Endothelial cell of umbilical vein (primary cell): ENCODE results near the gene RAP1GAP2. TPM values are rescaled to one million over a fixed set of nuclear protein-coding genes. Genes with fewer than 3 reads are reported as not detected.

ENCODE experiments used
- BruUV-seq: library from RNA; stranded (reverse); fragments of 400-500 nt; replicated peaks from 2 replicates; lab custom pipeline; 2021; lab: Mats Ljungman, UMichigan
- CTCF ChIA-PET: fragments of 300-600, 350-600 bp; sonication (Branson Sonifier 250); formaldehyde crosslinking; loops from one replicate; lab custom pipeline; 2021; ENCODE audit warnings: antibody characterized with exemption, inconsistent platforms; lab: Charles Lee
- POLR2A ChIA-PET: fragments of 300-600, 350-600 bp; sonication (Branson Sonifier 250); formaldehyde crosslinking; loops from one replicate; lab custom pipeline; 2021; ENCODE audit warnings: antibody characterized with exemption, inconsistent platforms; lab: Charles Lee
- DNase-seq: peaks from one replicate; pipeline ENCODE4 v3.0.0-alpha.2; 2011; ENCODE audit warnings: low read depth, low spot score
- FAIRE-seq: peaks from 2 replicates; lab custom pipeline; 2011; peaks lifted over from hg19 to GRCh38; lab: Jason Lieb, UNC
- H2AFZ ChIP-seq: 2 replicates; pipeline ENCODE4 v1.6.0; 2012; ENCODE audit warnings: low read depth, low read length, control low read depth, inconsistent platforms
- H3K27ac ChIP-seq: 2 replicates; pipeline ENCODE4 v1.5.1; 2011; ENCODE audit warnings: low read depth, mild to moderate bottlenecking, control low read depth, low read length, moderate library complexity; ENCODE audit not compliant: insufficient read depth
- H3K27me3 ChIP-seq, 2 experiments: 2 replicates each; pipeline versions ENCODE4 v1.6.0 to v1.6.1; 2011; ENCODE audit warnings: low read length in 2 of 2, mixed read lengths in 1 of 2; ENCODE audit not compliant: control insufficient read depth in 2 of 2, insufficient read depth in 2 of 2
- H3K36me3 ChIP-seq, 2 experiments: 2 replicates in 1 of 2; 3 replicates in 1 of 2; pipeline ENCODE4 v1.5.1; 2011; ENCODE audit warnings: low read length in 2 of 2, mild to moderate bottlenecking in 1 of 2, moderate library complexity in 1 of 2; ENCODE audit not compliant: control insufficient read depth in 2 of 2, insufficient read depth in 2 of 2; ENCODE audit errors: extremely low read depth in 1 of 2
- H3K4me1 ChIP-seq: 3 replicates; pipeline ENCODE4 v1.5.1; 2011; ENCODE audit warnings: mild to moderate bottlenecking, low read length; ENCODE audit not compliant: control insufficient read depth, insufficient read depth; ENCODE audit errors: extremely low read depth
- H3K4me2 ChIP-seq: 2 replicates; pipeline ENCODE4 v1.6.1; 2011; ENCODE audit warnings: low read length, control low read depth, mixed read lengths; ENCODE audit not compliant: insufficient read depth
- H3K4me3 ChIP-seq, 3 experiments: fragments of 200-600 bp in 1 of 3; sonication (generic), shearing (Covaris generic) in 1 of 3; replicated peaks in 1 of 3; 2 replicates each; pipeline ENCODE4 v1.5.1; 2011 to 2016; ENCODE audit warnings: control low read depth in 3 of 3, low read length in 3 of 3, mild to moderate bottlenecking in 2 of 3, inconsistent platforms in 1 of 3, low read depth in 1 of 3, moderate library complexity in 1 of 3; ENCODE audit not compliant: insufficient read depth in 1 of 3
- H3K79me2 ChIP-seq: 2 replicates; pipeline ENCODE4 v1.6.0; 2012; ENCODE audit warnings: low read length, inconsistent platforms; ENCODE audit not compliant: control insufficient read depth, insufficient read depth
- H3K9ac ChIP-seq: replicated peaks from 2 replicates; pipeline ENCODE3; 2011; ENCODE audit warnings: low read length, control low read depth; ENCODE audit not compliant: insufficient read depth; ENCODE audit errors: extremely low read depth
- H3K9me1 ChIP-seq: replicated peaks from 3 replicates; pipeline ENCODE4 v1.6.0; 2011; ENCODE audit warnings: mild to moderate bottlenecking, low read length; ENCODE audit not compliant: control insufficient read depth, insufficient read depth; ENCODE audit errors: extremely low read depth
- H3K9me3 ChIP-seq: replicated peaks from 2 replicates; pipeline ENCODE4 v1.5.1; 2012; ENCODE audit warnings: low read length, inconsistent platforms; ENCODE audit not compliant: control insufficient read depth, insufficient read depth
- H4K20me1 ChIP-seq: replicated peaks from 2 replicates; pipeline ENCODE3; 2011; ENCODE audit warnings: mild to moderate bottlenecking, low read length; ENCODE audit not compliant: control insufficient read depth, insufficient read depth; ENCODE audit errors: extremely low read depth
- EZH2 ChIP-seq: IDR thresholded peaks from 2 replicates; pipeline ENCODE4 v1.6.1; 2012; ENCODE audit warnings: borderline replicate concordance, low read depth, mild to moderate bottlenecking, moderate library complexity, low read length, inconsistent platforms; ENCODE audit not compliant: severe bottlenecking
- FOS ChIP-seq: IDR thresholded peaks from 2 replicates; pipeline ENCODE4 v1.6.1; 2011; ENCODE audit warnings: mild to moderate bottlenecking, low read length, moderate library complexity, borderline replicate concordance; ENCODE audit not compliant: insufficient read depth
- GATA2 ChIP-seq: IDR thresholded peaks from 2 replicates; pipeline ENCODE4 v1.7.0; 2011; ENCODE audit warnings: low read depth, mild to moderate bottlenecking, moderate library complexity, mixed read lengths, low read length; ENCODE audit not compliant: insufficient read length, insufficient read depth
- JUN ChIP-seq: IDR thresholded peaks from 2 replicates; pipeline ENCODE4 v1.6.1; 2011; ENCODE audit warnings: borderline replicate concordance, low read depth; ENCODE audit not compliant: insufficient read length, insufficient read depth
- MYC ChIP-seq: IDR thresholded peaks from one replicate; pipeline ENCODE4 v1.6.1; 2011; ENCODE audit warnings: mild to moderate bottlenecking, low read depth, low read length
- POLR2A ChIP-seq: IDR thresholded peaks from 2 replicates; pipeline ENCODE4 v1.6.1; 2012; ENCODE audit warnings: low read depth, mild to moderate bottlenecking, control low read depth, low read length
- POLR2AphosphoS5 ChIP-seq: IDR thresholded peaks from 2 replicates; pipeline ENCODE4 v1.6.1; 2012; ENCODE audit warnings: low read depth, mild to moderate bottlenecking, control low read depth, low read length, moderate library complexity; ENCODE audit not compliant: insufficient read depth
- dilution Hi-C: fragments of 300-500 bp; cut with MboI; formaldehyde crosslinking; loops from one replicate; pipeline ENCODE4 v1.15.0; 2019; ENCODE audit warnings: low sequenced_read_pairs; ENCODE audit not compliant: extremely low pct_ligation_motif_present
- intact Hi-C: fragments of 100-400 bp; cut with micrococcal nuclease; formaldehyde crosslinking; loops from one replicate; pipeline ENCODE4 v1.10.0; 2022
- polyA plus RNA-seq, 4 experiments: library from polyadenylated mRNA; depleted of rRNA in 3 of 4; stranded (reverse) in 3 of 4; unstranded in 1 of 4; fragments of >200 nt; gene quantifications; 2 replicates each; pipeline versions ENCODE4 v1.2.1 to v1.2.3, GENCODE V29; 2011 to 2012; ENCODE audit warnings: missing spikeins in 1 of 4
- total RNA-seq: library from RNA; stranded (reverse); gene quantifications from 2 replicates; pipeline ENCODE4 v1.2.3, GENCODE V29; 2021
- TF ChIP-seq, protein P1 (sequence below): IDR thresholded peaks from 2 replicates; pipeline ENCODE4 v1.6.1; 2011; ENCODE audit not compliant: insufficient read depth, insufficient read length
- TF ChIP-seq, protein P2 (sequence below), 2 donors: IDR thresholded peaks; 1 replicate in 1 of 2; 2 replicates in 1 of 2; pipeline ENCODE4 v1.5.1; 2011; ENCODE audit warnings: low read length in 2 of 2, mild to moderate bottlenecking in 2 of 2, moderate library complexity in 2 of 2, control low read depth in 1 of 2, inconsistent platforms in 1 of 2, low read depth in 1 of 2; ENCODE audit not compliant: insufficient read depth in 1 of 2; ENCODE audit errors: extremely low read depth in 1 of 2

The RAP1GAP2 gene
- total and polyA plus RNA-seq, 2 donors (not counting 3 experiments of a cell fraction or from before 2014, with no cell fraction given): 1.4 to 3.6 TPM

DNA sequence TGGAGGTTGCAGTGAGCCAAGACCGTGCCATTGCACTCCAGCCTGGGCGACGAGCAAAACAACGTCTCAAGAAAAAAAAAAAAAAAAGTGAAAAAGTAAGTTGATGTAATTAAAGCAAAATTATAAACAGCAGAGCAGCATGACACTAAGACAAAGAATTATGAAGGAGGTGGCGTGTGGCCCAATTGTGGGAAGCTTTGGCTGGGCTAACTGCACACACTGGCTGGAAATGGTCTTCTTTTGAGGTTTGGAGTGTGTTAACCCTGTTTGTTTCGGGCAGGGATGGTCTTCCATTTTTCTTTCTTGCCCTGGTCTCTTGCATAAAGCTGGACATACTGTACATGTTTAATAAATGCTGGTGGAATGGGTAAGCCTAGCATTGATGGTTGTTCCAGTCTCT, 54.8 kb downstream of the RAP1GAP2 start:
- DNase-seq: no peak
- intact Hi-C loops: no loop called here
- dilution Hi-C loops: no loop called here
- Histone ChIP-seq H3K4me2 (no peak overlapping the region), H2AFZ (no peak overlapping the region), H3K4me1 (peaks cover 7% of the 10 kb centered on the region), H3K36me3 (no peaks in the 10 kb centered on the region), H3K4me3 (no peak overlapping the region), H3K79me2 (no peaks in the 10 kb centered on the region), H3K27ac (no peak overlapping the region), H3K27me3 (peaks cover 22 to 41% of the 10 kb centered on the region in 2 experiments), H3K9me1 (no peaks in the 10 kb centered on the region), H3K9me3 (no peaks in the 10 kb centered on the region), H3K9ac (no peak overlapping the region), H4K20me1 (no peaks in the 10 kb centered on the region)
- POLR2A ChIA-PET: no interaction called here
- TF ChIP-seq, protein P1, sequence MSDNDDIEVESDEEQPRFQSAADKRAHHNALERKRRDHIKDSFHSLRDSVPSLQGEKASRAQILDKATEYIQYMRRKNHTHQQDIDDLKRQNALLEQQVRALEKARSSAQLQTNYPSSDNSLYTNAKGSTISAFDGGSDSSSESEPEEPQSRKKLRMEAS: no peak
- TF ChIP-seq JUN (no peak), POLR2AphosphoS5 (no peak), GATA2 (no peak), EZH2 (no peak), MYC (no peak), FOS (no peak), POLR2A (no peak)
- TF ChIP-seq, protein P2, sequence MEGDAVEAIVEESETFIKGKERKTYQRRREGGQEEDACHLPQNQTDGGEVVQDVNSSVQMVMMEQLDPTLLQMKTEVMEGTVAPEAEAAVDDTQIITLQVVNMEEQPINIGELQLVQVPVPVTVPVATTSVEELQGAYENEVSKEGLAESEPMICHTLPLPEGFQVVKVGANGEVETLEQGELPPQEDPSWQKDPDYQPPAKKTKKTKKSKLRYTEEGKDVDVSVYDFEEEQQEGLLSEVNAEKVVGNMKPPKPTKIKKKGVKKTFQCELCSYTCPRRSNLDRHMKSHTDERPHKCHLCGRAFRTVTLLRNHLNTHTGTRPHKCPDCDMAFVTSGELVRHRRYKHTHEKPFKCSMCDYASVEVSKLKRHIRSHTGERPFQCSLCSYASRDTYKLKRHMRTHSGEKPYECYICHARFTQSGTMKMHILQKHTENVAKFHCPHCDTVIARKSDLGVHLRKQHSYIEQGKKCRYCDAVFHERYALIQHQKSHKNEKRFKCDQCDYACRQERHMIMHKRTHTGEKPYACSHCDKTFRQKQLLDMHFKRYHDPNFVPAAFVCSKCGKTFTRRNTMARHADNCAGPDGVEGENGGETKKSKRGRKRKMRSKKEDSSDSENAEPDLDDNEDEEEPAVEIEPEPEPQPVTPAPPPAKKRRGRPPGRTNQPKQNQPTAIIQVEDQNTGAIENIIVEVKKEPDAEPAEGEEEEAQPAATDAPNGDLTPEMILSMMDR (IDR thresholded peaks at IDR 0.05; ENCODE audit: extremely low read depth in 1 of 2, insufficient read depth in 1 of 2, low read depth in 1 of 2, low read length in 2 of 2): no peak
- no TSS peak for BruUV-seq
- CTCF ChIA-PET: interaction anchor here (1.9 to 4.9 kb wide), 3 partner anchors 79 to 162 kb away, joined by 7 to 108 read pairs (median 19); no protein-coding TSS in a partner anchor
- no peak for FAIRE-seq
